ENCODE measurements around the gene MSI1.

DNA sequence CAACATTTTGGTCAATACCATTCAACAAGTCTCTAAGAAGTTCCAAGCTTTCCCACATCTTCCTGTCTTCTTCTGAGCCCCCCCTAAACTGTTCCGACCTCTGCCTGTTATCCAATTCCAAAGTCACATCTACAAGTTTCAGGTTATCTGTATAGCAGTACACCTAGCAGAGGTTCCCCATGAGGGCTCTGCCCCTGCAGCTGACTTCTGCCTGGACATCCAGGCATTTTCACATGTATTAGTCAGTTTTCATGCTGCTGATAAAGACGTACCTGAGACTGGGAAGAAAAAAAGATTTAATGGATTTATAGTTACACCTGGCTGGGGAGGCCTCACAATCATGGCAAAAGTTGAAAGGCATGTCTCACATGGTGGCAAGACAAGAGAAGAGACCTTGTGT, 31.2 kb downstream of the MSI1 start:
- no peak for TF ChIP-seq CTCF (IDR thresholded peaks at IDR 0.05)
- TF ChIP-seq POLR2A (IDR thresholded peaks at IDR 0.05): no peak

Measured in body of pancreas (tissue), 4 donors.